GM18519 (cell line): ENCODE measurements around the gene INPP5F.
A peak's percentile ranks its signal among the peaks of the same experiment; 100 is the strongest.

ENCODE experiments used
- ATAC-seq: cut with Tn5 transposase; IDR thresholded peaks from one replicate; pipeline ENCODE4 v1.9.1; 2021; ENCODE audit warnings: mild to moderate bottlenecking, moderate library complexity; ENCODE audit not compliant: unreplicated experiment, low FRiP score

INPP5F gene

GRCh38 chr10:119740096-119740495 is 14.2 kb downstream of the INPP5F start:
- ATAC-seq: no peak

GRCh38 chr10:119742947-119743648 is 17.2 kb downstream of the INPP5F start:
- ATAC-seq: no peak

- no peak for ATAC-seq
Observed at GRCh38 chr10:119747940-119748339, 22.1 kb downstream of the INPP5F start.

- ATAC-seq: no peak
Observed at GRCh38 chr10:119748871-119749270, 23.0 kb downstream of the INPP5F start.

- ATAC-seq: no peak
Observed at GRCh38 chr10:119749455-119749854, 23.6 kb downstream of the INPP5F start.

- peak; percentile 67 for ATAC-seq
Observed at GRCh38 chr10:119750391-119751230, 24.8 kb downstream of the INPP5F start.

- ATAC-seq: no peak
Observed at GRCh38 chr10:119753309-119753708, 27.5 kb downstream of the INPP5F start.

GRCh38 chr10:119754085-119754484 is 28.2 kb downstream of the INPP5F start:
- no peak for ATAC-seq

- ATAC-seq: no peak
Observed at GRCh38 chr10:119754936-119755335, 29.1 kb downstream of the INPP5F start.

GRCh38 chr10:119755446-119755845 is 29.6 kb downstream of the INPP5F start:
- ATAC-seq: no peak

- ATAC-seq: no peak
Observed at GRCh38 chr10:119758448-119759195, 32.8 kb downstream of the INPP5F start.

- ATAC-seq: no peak
Observed at GRCh38 chr10:119759832-119760231, 34.0 kb downstream of the INPP5F start.

GRCh38 chr10:119761106-119761505 is 35.3 kb downstream of the INPP5F start:
- no peak for ATAC-seq

GRCh38 chr10:119762035-119762434 is 36.2 kb downstream of the INPP5F start:
- ATAC-seq: no peak

- no peak for ATAC-seq
Observed at GRCh38 chr10:119762805-119763798, 37.3 kb downstream of the INPP5F start.

GRCh38 chr10:119768455-119769094 is 42.7 kb downstream of the INPP5F start:
- no peak for ATAC-seq

GRCh38 chr10:119769886-119770285 is 44.0 kb downstream of the INPP5F start:
- no peak for ATAC-seq

GRCh38 chr10:119770928-119771327 is 45.1 kb downstream of the INPP5F start:
- no peak for ATAC-seq

GRCh38 chr10:119772334-119772733 is 46.5 kb downstream of the INPP5F start:
- ATAC-seq: no peak
